GM21619 (cell line): ENCODE measurements around the gene HSF2.

Experiments
- ATAC-seq: cut with Tn5 transposase; IDR thresholded peaks from one replicate; pipeline ENCODE4 v1.9.1; 2021; ENCODE audit not compliant: unreplicated experiment

The HSF2 gene, protein sequence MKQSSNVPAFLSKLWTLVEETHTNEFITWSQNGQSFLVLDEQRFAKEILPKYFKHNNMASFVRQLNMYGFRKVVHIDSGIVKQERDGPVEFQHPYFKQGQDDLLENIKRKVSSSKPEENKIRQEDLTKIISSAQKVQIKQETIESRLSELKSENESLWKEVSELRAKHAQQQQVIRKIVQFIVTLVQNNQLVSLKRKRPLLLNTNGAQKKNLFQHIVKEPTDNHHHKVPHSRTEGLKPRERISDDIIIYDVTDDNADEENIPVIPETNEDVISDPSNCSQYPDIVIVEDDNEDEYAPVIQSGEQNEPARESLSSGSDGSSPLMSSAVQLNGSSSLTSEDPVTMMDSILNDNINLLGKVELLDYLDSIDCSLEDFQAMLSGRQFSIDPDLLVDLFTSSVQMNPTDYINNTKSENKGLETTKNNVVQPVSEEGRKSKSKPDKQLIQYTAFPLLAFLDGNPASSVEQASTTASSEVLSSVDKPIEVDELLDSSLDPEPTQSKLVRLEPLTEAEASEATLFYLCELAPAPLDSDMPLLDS

DNA sequence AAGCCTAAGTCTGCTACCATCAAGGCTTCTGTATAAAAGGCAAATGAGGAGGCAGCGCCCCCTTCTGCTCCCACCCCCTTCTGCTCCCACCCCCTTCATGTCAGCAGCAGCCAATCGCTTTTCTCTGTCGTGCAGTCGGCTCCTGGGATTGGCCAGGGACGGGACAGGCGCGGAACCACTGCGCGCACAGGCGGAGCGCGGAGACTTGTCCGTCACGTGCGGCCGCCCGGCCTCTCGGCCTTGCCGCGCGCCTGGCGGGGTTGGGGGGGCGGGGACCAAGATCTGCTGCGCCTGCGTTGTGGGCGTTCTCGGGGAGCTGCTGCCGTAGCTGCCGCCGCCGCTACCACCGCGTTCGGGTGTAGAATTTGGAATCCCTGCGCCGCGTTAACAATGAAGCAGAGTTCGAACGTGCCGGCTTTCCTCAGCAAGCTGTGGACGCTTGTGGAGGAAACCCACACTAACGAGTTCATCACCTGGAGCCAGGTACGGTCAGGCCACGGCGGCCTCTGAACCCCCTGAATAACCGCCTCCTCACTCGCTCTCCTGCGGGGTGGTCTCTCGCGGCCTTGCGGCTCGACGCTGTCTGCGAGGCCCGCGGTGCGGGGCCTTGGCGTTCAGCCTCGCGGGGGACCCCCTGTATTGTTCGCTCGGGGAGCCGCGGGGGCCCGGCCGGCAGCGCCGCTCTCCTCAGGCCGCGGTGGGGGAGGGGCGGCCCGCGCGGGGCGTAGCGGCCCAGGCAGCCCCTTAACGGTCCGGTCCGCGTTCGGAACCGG, at the start of gene HSF2:
Gene HSF2 (plus strand): TSS at position 305 of the 773 bp plus-strand sequence. CDS start 86 bp downstream, at position 391.
- ATAC-seq, result peak; percentile 98

DNA sequence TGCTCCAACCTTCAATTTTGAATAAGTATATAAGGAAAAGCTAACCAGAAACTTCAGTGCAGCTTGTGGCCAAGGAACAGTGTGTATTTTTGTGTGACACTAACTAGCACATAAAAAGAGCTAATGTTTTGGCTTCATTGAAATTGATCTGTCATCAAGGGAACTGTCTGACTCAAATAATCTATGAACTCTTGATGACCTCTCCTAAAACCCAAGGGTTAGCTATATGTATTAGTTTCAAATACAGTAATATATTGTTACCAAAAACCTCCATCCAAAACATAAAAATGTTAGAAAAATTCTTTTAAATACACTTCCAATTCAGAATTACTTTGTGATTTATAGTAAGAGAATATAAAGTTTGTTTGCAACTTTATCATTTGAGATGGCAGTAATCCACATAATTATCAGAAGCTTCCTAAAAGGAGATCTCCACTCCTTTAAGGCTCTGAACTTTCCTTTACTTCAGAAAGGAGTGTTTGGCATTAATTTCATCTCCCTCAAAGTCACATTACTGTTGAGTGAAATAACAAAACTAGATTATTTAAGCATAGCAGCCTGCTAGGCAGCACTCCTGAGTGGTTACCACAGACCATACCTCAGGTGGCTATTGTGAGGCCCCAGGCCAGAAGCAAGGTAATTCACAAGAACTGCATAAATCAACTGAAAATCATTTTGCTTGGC, 46.3 kb upstream of the HSF2 start:
- ATAC-seq, result no peak

DNA sequence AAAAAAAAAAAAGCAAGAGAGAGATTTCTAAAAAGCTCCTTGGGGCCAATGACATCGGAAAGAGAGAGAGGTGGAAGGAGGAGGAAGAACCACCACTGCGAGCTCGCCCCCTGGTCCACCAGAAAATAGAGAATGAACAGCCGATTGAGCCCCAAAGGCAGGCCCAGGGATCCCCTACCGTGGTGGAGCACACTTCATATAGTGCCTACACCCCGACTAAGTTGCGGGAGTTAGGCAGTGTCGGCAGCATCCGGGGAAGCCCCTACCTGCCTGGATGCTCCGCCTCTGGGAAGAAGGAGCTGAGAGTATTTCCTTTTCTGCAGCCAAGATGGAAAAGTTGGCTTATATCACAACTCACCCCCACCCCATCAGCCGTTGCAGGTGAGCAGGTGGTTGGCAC, 38.6 kb upstream of the HSF2 start:
- ATAC-seq, result no peak

DNA sequence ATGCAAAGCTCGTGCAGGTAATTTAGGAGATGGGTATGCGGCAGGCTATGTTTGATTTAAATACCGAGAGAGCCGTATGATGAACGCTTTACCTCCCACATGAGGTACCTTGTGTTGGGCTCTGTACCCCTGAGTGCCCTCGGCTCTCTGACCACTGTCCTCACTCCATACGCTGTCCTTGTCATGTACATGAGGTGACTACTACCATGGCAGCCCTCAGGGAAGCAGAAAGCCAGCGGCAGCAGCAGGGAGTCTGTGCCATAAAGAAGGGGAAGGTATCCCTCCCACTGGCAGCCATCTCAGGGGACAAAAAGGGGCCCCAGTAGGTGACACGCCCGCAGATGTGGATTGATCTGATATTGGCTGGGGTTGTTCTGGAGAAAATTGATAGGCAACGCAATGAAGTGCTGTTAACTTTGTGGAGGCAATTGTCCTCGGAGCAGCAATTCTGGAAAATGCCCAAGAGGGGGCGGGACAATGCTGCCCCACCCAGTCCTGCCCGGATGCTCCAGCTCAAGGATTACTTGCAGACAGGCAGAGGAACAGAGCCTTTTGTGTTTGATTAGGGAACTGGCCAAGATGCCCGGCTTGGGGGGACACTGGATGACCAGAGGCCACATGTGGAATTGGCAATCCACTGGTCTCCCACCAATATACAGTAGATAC, 38.0 kb upstream of the HSF2 start:
- ATAC-seq, result no peak

DNA sequence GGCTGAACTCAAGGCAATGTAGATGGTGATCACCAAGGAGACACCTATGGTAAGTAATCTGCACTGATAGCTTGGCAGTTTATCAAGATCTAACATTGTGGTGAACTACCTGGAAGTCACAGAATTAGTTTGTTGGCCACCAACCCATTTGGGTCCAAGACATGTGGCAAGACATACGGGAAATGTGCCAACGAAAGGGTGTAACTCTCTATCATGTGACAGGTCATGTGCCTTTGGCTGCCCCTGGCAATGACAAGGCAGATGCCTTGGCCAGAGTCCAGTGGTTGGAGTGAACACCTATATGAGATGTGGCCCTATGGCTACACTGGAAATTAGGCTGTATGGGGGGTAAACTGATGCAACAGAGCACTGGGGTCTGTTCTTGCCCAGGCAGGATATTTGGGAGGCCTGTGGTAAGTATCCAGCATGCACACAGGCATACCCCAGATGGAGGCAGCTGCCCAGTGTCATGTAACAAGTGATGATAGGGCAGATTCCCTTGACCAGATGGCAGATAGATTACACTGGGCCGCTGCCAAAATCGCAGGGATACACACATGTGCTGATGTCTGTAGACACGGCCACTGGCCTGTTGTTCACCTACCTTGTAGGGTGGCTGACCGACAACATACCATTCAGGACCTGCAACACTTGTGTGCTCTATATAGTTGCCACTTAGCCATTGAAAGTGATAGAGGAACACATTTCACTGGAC, 35.5 kb upstream of the HSF2 start:
- ATAC-seq, result no peak

DNA sequence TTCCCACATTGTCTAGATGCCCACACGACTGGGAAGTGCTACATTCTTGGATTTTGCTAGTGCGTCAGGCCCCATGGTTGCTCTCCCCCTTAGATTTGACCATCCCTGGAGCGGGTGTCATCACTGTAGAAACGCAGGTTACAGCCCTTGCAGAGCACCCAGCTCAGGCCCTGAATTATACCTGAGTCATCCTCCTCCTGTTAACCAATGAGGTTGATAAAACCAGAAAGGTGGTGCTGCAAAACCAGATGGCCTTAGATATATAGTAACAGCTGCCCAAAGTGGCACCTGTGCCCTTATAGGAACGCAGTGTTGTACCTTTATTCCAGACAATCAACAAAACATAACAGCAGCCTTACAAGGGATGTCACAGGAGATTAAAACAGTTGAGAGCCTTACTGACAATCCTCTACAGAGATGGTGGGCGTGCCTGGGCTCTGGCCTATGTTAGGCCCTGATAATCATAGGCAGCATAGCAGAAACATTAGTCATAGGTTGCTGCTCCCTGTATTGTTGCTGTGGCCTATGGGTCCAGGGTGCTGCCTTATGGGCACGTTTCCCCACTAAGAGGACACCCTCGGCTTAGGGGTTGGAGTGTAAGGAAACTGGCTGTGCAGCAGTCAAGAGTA, 33.6 kb upstream of the HSF2 start:
- no peak for ATAC-seq

DNA sequence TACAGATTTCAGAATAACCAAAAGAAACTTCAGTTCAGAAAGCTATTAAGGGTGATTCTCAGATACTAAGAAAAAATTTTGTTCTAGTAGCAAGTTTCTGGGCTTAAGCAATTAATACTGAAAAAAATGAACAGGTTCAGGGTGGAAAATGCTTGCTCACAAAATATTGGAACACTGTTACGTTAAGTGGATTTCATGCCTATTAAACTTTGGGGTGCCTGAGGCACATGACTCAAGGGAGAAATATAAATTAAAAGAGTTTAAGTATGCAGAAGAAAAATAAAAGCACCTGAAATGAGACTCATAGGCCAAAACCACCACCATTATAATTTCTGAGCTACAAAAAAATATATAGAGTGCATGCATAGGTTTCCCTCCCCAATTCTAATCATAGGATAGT, 32.3 kb upstream of the HSF2 start:
- ATAC-seq, result no peak

DNA sequence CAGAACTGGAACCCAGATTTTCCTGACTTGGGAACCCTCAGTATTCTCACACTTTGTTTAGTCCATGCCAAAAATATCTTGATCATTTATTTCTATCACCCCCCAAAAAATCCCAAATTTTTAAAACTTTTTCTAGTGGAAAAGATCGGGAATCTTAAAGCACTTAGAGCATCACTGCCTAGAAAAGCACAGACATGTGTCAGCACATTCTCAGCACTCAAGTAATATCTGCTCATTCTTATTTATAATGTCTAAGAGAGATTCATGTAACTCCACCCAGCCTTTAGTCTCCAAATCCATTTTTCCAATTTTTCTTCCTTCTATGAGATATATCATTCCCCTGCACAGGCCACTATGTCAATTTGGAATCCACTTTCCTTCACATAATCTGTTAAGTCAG, 29.9 kb upstream of the HSF2 start:
- ATAC-seq, result no peak

DNA sequence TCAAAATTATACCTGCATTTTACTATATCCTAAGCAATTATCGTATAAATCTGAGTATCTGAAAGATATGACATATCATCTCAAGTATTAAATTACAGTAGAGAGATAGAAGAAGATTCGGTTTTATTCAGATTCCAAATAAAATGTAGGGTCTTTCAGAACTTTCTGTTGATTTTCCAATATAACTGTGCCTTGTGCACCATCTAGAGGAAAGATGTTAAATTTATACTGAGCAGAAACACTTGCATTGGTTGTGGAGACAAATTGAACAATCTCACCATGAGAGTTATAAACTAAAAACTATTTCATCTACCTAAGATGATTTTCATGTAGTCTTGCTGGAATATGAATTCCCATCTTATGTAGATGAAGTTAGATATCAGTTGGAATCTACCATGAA, 26.8 kb upstream of the HSF2 start:
- no peak for ATAC-seq

DNA sequence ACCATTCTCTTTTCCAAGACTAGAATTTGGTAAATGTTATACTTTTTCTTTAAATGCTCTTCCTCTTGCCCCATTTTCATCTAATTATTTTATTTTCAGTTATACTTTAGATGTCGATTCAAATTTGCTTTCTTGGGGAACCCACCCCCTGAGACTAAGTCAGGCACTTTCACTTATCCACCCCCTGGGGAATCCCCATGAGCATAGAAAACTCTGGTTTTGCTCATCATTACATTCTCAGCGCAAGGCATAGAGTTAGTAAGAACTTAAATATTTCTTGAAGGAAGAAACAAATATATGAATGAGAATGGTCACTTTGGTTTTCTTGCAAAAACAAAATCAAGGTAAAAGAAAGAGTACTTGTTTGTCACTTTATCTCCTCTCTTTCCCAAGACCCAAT, 25.1 kb upstream of the HSF2 start:
- no peak for ATAC-seq

DNA sequence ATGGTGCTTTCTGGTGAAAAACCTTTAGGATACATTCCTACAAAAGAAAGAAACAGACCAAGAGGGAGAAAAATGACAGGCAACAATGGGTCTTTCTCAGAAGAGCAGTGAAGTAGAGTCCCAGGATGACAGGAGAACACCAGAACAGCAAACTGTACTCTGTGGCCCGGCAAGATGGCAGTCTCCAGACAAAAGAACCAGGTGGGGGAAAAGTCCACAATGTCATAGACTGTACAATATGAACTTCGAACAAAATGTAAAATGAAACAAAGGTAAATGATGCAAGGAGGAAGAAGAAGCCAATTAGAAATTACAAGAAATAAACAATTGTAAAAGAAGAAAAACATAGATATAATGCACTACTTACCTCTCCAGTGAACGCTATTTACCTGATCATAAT, 23.2 kb upstream of the HSF2 start:
- ATAC-seq, result no peak

DNA sequence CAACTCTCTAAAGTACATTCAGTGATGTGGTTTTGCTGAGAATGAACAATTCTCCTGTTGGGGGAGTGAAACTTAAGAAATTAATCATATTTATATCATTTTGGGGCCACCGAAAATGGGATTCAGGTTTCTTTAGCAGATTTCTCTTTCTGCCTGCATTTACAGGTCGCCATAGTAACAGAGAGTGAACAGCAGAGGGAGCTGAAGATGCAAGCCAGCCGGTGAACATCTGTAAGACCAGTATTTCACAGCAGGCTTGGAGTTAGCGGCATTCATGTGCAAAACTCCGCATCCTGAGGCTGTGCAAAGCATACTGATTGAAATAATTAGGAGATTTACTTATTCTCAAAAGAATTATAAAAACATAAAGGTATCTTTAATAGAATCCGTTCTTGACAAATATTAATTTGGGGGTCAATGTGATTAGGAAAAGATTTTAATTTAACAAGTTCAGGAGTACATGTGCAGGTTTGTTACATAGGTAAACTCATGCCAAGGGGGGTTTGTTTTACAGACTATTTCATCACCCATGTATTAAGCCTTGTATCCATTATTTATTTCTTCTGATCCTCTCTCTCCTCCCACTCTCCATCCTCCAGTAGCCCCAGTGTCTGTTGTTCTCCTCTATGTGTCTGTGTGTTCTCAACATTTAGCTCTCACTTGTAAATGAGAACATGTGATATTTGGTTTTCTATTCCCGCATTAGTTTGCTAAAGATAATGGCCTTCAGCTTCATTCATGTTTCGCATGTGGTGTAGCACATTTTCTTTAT, 17.8 kb upstream of the HSF2 start:
- ATAC-seq, result peak; percentile 93

DNA sequence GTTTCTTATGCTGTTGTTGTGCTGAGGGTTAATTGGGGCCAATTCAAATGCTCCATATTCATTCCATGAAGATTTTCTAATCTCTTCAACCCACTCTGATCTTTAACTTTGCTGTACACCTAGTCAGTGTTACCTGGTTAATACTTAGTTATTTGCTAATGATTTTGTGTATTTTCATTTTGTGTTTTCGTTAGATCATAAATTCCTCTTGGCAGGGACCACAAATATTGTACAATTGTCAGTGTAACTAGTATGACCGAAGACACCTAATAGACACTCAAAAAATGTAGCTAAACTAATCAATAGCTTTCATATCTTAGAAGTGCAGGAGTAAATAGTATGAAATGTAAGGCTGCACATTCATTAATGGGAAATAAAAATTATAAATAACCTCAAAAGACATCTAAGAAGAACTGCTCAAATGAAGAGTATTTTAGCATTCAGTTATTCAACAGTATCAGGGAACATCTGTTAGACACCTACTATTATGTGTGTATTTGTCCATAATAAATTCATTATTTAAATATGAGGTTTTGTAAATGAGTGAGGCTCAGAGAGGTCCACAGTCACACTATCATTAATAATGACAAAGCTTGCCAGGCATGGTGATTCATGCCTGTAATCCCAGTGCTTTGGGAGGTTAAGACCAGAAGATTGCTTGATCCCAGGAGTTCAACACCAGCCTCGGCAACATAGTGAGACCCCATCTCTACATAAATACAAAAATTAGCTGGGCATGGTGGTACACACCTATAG, 13.4 kb upstream of the HSF2 start:
- ATAC-seq, result no peak

DNA sequence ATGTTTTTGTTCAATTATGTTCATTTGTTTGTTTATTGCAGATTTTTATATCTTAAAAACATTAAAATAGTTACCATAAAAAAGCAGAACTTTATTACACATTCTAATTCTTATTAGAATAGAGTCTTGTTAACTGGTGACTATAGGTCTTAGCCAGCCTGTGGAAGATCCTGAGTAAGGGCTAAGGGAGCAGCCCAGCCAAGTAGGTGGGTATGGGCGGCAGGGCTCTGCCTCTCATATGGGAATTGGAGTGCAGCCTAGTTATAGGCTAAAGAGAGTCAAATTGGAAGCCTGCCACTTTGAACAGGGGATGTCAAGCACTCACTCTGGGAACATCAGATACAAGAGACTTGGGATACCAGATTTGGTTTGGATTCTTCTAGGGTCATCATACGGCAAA, 10.5 kb upstream of the HSF2 start:
- ATAC-seq, result no peak

DNA sequence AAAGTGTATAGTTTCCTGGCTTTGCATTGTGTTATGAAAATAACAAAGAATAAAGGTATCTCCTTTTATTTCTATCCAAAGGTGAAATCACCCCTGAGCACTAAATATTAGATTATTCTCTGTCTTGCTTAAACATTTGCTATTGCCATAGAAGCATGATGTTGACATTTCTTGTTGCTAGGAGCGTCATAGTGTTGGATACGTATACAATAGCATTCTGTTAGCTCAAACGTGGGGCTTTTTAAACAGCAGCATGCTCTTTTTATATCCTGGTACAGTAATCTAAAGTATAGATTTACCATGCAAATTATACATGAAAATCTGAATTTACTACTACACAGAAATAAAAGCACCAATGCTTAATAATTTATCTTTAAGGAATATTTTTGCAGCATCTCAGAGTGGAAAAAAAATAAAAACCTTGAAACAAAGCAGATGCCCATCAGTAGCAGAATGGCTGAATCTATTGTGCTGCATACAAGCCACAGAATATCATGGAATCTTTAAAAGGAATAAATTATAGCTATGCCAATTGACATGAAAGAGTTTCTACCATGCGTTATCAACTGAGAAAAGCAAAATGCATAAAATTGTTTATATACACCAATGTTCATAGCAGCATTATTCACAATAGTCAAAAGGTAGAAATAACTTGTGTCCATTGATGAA, 9.6 kb upstream of the HSF2 start:
- no peak for ATAC-seq

DNA sequence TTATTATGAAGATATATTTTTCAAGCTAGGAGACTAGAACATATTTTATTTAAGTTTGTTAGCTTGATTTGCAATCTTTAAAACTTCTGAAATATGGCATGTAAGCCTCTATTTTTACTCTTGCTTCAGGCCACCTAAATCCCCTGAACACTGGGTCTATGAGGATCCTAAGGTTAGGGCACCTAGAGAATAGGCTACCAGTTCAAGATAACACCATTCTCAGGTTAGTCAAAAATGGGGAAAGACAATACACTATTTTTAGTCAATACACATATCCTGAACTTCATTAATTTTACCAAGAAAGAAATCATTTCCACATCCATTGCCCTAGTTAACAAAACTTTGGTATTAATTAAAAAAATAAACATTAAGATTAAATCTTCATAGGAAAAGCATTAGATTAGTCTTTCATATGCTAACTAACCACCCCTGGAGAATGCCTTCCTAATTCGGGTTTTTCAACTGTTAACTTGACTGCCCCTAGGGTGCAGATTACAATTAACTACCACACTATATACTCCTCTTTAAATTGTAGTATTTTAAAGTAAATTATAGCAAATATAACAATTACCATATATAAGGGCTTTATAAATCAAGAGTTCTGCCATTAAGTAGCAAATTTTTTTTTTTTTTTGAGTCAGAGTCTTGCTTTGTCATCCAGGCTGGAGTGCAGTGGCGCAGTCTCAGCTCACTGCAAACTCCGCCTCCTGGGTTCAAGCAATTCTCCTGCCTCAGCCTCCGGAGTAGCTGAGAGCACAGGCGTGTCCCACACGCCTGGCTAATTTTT, 6.7 kb upstream of the HSF2 start:
- ATAC-seq, result no peak

DNA sequence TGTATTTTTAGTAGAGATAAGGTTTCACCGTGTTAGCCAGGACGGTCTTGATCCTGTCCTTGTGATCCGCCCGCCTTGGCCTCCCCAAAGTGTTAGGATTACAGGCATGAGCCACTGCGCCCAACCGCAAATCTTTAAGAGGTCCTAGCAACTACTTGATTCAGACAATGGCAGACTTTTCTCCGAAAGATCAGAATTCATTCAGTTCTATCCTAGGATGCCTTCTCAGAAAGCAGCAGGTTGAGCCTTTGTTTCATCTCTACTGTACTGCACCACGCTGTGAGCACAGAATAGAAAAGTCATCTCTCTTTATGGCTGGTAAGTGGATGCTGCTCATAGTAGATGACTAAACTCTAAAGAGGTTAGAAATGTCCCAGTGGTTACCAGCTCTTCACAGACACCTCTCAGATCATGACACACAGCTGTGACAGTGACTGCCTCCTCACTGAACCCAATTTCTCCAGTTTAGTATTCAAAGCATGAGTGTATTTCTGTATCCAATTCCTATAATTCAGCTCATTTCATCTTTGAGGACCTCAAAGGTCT, 6.0 kb upstream of the HSF2 start:
- peak; percentile 76 for ATAC-seq
